Breast epithelium (tissue), 4 donors: ENCODE measurements around the gene ALG3. TPM values are rescaled to one million over a fixed set of nuclear protein-coding genes. Genes with fewer than 3 reads are reported as not detected.

Source experiments
- DNase-seq, 2 donors: peaks; one replicate each; pipeline ENCODE4 v3.0.0-alpha.2; 2019; ENCODE audit warnings: low spot score in 2 of 2
- H3K27ac ChIP-seq, 2 donors: fragments of 200-600 bp; sonication (generic) in 1 of 2; one replicate each; pipeline ENCODE4 v1.5.1; 2016 to 2019; ENCODE audit warnings: mild to moderate bottlenecking in 1 of 2
- H3K27me3 ChIP-seq, 2 donors: fragments of 200-600 bp; sonication (generic) in 1 of 2; one replicate each; pipeline versions ENCODE4 v1.5.1 to v1.6.0; 2017 to 2019; ENCODE audit warnings: control low read depth in 1 of 2, mild to moderate bottlenecking in 1 of 2
- H3K36me3 ChIP-seq: fragments of 200-600 bp; one replicate; pipeline ENCODE4 v1.5.1; 2019
- H3K4me1 ChIP-seq, 2 donors: fragments of 200-600 bp; sonication (generic); one replicate each; pipeline ENCODE4 v1.5.1; 2016 to 2019; ENCODE audit warnings: control low read depth in 1 of 2
- H3K4me3 ChIP-seq, 3 donors: fragments of 200-600 bp; sonication (generic); 1 replicate in 2 of 3; 2 replicates in 1 of 3; pipeline ENCODE4 v1.5.1; 2016 to 2019; ENCODE audit warnings: mild to moderate bottlenecking in 3 of 3, moderate library complexity in 2 of 3
- H3K9me3 ChIP-seq, 2 donors: fragments of 200-600 bp; sonication (generic) in 1 of 2; one replicate each; pipeline ENCODE4 v1.5.1; 2016 to 2019; ENCODE audit warnings: control low read depth in 1 of 2
- POLR2A ChIP-seq: fragments of 450-650 bp; IDR thresholded peaks from one replicate; pipeline ENCODE4 v1.6.1; 2016; ENCODE audit warnings: antibody characterized with exemption, mild to moderate bottlenecking, moderate library complexity
- POLR2AphosphoS5 ChIP-seq, 3 donors: sonication (generic); formaldehyde crosslinking; IDR thresholded peaks; one replicate each; pipeline ENCODE4 v1.6.1; 2017; ENCODE audit warnings: antibody characterized with exemption in 3 of 3
- intact Hi-C: fragments of 100-400 bp; cut with DNase I; formaldehyde crosslinking; loops from one replicate; pipeline ENCODE4 v1.15.1; 2023; ENCODE audit warnings: low total_unique reads
- total RNA-seq, 3 donors: library from RNA; depleted of rRNA; stranded (reverse); fragments of >200 nt; gene quantifications; one replicate each; pipeline ENCODE4 v1.1.0, GENCODE V29; 2016
- TF ChIP-seq, protein P1 (sequence below), 3 donors: fragments of 450-650 bp; IDR thresholded peaks; one replicate each; pipeline ENCODE4 v1.5.1; 2016 to 2017; ENCODE audit warnings: antibody characterized with exemption in 3 of 3, mild to moderate bottlenecking in 3 of 3, moderate library complexity in 3 of 3

Gene ALG3
- total RNA-seq, 3 donors from 2014 or later: 36.4 to 46.5 (median 42.6) TPM

DNA sequence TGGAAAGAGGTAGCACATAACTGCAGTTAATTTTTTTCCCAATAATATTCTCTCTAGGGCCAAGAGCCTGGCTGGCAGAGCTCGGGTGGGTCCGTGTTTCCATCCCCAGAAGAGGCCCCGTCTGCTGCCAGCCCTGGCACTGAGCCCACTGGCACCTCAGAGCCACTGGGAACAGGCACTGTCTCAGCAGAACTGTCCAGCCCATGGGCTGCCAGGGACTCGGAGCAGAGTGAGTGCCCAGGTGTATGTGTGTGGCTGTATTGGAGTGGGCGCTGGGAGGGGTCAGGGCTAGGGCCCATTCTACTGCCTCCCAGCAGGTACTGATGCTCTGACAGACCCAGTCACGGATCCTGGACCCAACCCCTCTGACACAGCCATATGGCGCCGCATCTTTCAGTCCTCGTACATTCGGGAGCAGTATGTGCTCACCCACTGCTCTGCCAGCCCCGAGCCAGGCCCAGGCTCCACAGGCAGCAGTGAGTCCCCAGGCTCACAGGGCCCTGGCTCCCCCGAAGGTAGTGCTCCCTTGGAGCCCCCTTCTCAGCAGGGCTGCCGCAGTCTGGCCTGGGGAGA lies 10.4 kb downstream of the ALG3 start:
- Histone ChIP-seq H3K4me3 (no peak overlapping the region), H3K9me3 (no peaks in the 10 kb centered on the region), H3K4me1 (no peaks in the 10 kb centered on the region), H3K36me3 (no peaks in the 10 kb centered on the region), H3K27ac (no peak overlapping the region), H3K27me3 (no peaks in the 10 kb centered on the region)
- intact Hi-C loops: no loop called here
- TF ChIP-seq POLR2A (no peak), POLR2AphosphoS5 (IDR thresholded peaks at IDR 0.05) (no peak)
- TF ChIP-seq, protein P1, sequence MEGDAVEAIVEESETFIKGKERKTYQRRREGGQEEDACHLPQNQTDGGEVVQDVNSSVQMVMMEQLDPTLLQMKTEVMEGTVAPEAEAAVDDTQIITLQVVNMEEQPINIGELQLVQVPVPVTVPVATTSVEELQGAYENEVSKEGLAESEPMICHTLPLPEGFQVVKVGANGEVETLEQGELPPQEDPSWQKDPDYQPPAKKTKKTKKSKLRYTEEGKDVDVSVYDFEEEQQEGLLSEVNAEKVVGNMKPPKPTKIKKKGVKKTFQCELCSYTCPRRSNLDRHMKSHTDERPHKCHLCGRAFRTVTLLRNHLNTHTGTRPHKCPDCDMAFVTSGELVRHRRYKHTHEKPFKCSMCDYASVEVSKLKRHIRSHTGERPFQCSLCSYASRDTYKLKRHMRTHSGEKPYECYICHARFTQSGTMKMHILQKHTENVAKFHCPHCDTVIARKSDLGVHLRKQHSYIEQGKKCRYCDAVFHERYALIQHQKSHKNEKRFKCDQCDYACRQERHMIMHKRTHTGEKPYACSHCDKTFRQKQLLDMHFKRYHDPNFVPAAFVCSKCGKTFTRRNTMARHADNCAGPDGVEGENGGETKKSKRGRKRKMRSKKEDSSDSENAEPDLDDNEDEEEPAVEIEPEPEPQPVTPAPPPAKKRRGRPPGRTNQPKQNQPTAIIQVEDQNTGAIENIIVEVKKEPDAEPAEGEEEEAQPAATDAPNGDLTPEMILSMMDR (IDR thresholded peaks at IDR 0.05): no peak
- no peak for DNase-seq

DNA sequence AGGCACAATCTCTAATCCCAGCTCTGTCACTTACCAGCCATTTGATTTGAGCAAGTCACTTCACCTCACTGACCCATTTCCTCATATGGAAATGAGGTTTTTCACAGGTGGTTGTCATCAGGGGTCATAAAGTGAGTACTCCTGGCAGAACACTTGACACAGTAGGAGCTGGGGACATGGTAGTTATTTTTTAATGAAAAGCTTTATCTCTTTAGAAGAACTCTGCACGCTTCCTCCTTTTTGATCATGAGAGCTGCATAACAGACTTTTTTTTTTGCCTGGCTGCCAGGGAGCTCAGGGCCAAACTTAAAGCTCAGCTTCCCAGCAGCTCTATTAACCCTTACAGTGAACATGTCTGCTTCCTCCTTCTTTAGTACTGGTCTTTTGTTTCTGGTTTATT lies 11.0 kb downstream of the ALG3 start:
- DNase-seq: no peak
- H3K9me3 ChIP-seq: no peaks in the 10 kb centered on the region
- TF ChIP-seq POLR2AphosphoS5 (IDR thresholded peaks at IDR 0.05): no peak
- TF ChIP-seq, protein P1 (IDR thresholded peaks at IDR 0.05): no peak
- no peak for TF ChIP-seq POLR2A
- peaks cover 0 to 4% of the 10 kb centered on the region in 2 donors for H3K27me3 ChIP-seq
- intact Hi-C loops: no loop called here
- H3K36me3 ChIP-seq: no peaks in the 10 kb centered on the region
- no peak overlapping the region for H3K4me3 ChIP-seq
- no peak overlapping the region for H3K27ac ChIP-seq
- no peaks in the 10 kb centered on the region for H3K4me1 ChIP-seq

DNA sequence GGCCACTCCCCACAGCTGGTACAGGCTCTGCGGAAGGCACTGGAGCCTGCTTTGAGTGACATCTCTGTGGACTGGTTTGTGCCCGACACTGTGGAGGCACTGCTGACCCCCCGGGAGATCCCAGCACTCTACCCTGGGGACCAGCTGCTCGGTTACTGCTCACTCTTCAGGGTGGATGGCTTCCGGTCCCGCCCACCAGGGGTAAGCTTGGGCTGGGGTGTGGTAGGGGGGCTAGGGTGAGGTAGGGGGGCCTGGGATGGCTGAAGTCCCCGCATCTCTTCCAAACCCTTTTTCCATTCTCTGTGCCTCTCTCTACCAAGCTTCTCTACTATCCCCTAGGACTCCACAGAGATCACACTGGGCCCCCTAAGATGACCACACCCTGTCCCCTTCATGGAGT lies 11.6 kb downstream of the ALG3 start:
- no peaks in the 10 kb centered on the region for H3K36me3 ChIP-seq

DNA sequence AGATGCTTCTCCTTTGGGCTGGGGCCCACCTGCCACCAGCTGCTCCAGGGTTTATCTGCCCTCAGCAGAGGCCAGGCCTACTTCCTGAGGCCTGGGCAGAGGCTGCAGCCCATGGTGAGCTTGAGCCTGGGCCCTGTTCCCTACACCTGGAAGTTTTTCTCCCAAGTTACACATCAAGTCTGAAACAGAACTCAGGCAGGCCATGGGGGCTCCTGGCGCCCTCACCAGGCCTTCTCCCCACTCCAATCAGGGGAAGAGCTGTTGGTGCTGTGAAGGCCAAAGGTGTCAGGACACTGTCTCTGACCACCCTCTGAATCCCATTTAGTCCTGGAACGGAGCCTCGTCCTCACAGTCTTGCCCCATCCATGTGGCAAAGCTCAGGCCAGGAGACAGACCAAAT lies 12.1 kb downstream of the ALG3 start:
- intact Hi-C loops: no loop called here
- DNase-seq: no peak
- TF ChIP-seq, protein P1 (IDR thresholded peaks at IDR 0.05): no peak
- TF ChIP-seq POLR2A: no peak
- TF ChIP-seq POLR2AphosphoS5 (IDR thresholded peaks at IDR 0.05): no peak
- Histone ChIP-seq H3K27ac (no peak overlapping the region), H3K4me1 (no peaks in the 10 kb centered on the region), H3K9me3 (no peaks in the 10 kb centered on the region), H3K36me3 (no peaks in the 10 kb centered on the region), H3K27me3 (peaks cover 0 to 15% of the 10 kb centered on the region in 2 donors), H3K4me3 (no peak overlapping the region)

More for the DNA sequence above, 11.6 kb downstream of the ALG3 start:
- no peak for DNase-seq
- TF ChIP-seq POLR2A (no peak), POLR2AphosphoS5 (IDR thresholded peaks at IDR 0.05) (no peak)
- TF ChIP-seq, protein P1 (IDR thresholded peaks at IDR 0.05): no peak
- Histone ChIP-seq H3K27ac (no peak overlapping the region), H3K9me3 (no peaks in the 10 kb centered on the region), H3K27me3 (peaks cover 0 to 10% of the 10 kb centered on the region in 2 donors), H3K4me3 (no peak overlapping the region), H3K4me1 (no peaks in the 10 kb centered on the region)
- intact Hi-C loops: no loop called here

DNA sequence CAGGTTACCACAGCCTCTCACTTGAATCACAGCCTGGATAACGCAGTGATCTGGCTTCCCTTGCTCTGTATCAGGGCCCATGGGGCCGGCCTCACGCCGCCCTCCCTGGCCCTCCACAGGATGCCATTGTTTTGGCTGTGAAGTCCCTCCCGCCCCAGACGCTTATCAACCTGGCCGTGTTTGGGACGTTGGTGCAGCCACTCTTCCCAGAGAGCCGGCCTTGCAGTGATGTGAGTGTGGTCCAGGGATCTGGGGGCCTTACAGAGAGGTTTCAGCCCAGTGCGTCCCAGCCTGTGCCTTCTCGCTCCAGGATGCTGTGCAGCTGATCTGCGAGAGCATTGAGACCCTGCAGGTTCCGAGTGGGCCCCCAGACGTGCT lies 12.7 kb downstream of the ALG3 start:
- TF ChIP-seq POLR2AphosphoS5 (IDR thresholded peaks at IDR 0.05): no peak
- TF ChIP-seq, protein P1 (IDR thresholded peaks at IDR 0.05): no peak
- no peak for TF ChIP-seq POLR2A
- Histone ChIP-seq H3K27me3 (peaks cover 0 to 22% of the 10 kb centered on the region in 2 donors), H3K36me3 (no peaks in the 10 kb centered on the region), H3K4me1 (no peaks in the 10 kb centered on the region), H3K9me3 (no peaks in the 10 kb centered on the region), H3K4me3 (no peak overlapping the region), H3K27ac (no peak overlapping the region)
- DNase-seq: no peak
- intact Hi-C loops: no loop called here
